Non-pigmented ciliary epithelial cell (primary cell): ENCODE measurements around the gene ASPN.

Source experiments
- DNase-seq: peaks from one replicate; pipeline ENCODE4 v3.0.0-alpha.2; 2010; ENCODE audit warnings: low read depth

ASPN gene

DNA sequence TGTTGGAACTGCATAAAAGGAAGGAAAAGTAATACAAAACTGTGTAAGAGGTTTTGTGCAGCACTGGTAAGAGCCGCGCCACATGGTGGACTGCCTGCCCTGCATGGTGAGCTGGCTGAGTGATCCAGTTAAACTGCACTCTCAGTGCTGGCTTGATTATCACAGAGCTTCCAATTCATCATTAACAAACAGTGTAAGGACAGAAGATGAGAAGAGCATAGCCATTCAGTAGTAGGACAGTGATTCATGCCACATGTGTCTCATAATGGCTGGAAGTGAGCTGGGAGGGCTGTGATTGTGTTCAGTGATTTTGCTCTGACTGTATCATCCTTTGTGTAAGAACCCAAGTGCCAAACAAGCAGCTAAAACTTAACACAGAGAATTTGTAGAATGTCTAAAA, 14.1 kb downstream of the ASPN start:
- DNase-seq = no peak

GRCh38 chr9:92467511-92467910, 14.8 kb downstream of the ASPN start:
- DNase-seq = no peak

GRCh38 chr9:92467041-92467440, 15.3 kb downstream of the ASPN start:
- DNase-seq = no peak

- peak; percentile 88 for DNase-seq
These were observed 18.3 kb downstream of the ASPN start for GRCh38 chr9:92463984-92464383.

- DNase-seq = no peak
These were observed 18.9 kb downstream of the ASPN start for GRCh38 chr9:92463387-92463786.

GRCh38 chr9:92457576-92457975, 24.7 kb downstream of the ASPN start:
- no peak for DNase-seq

GRCh38 chr9:92455217-92455616, 27.1 kb downstream of the ASPN start:
- no peak for DNase-seq

DNA sequence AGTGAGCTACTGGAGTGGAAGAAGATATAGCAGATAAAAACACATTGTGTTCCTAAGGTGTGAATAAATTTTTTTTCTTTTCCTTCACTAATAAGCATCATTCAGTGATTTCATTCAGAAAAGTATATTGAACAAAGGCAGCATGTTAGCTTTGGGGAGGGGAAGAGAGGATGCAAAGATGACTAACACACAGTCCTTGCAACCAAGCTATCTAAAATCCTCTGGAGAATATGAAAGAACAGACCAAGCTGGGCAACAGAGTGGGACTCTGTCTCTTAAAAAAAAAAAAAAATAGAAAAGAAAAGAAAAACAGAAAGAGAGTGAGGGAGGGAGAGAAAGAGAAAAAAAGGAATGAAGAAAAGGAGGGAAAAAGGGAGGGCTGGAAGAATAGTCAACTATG, 35.8 kb downstream of the ASPN start:
- no peak for DNase-seq

DNA sequence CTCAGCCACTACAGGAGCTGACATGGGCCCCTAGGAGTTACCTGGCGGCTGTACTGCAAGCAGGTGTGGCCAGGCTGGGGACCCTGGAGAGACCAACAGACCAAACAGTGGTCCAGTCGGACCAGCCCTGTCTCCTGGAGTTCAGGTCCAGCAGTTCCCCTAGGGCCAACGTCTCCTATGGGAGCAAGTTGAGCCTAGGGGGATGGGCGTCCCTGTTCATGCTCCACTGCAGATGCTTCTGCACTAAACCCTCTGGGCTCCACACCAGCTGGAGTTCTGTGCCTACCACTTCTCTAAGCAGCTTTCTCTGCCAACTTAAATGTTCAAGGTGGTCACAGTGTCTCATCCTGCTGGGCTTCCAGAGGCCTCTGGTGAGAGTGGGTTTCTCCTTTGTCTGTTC, 37.5 kb downstream of the ASPN start:
- DNase-seq = no peak

GRCh38 chr9:92440751-92441046, 41.6 kb downstream of the ASPN start:
- no peak for DNase-seq

DNA sequence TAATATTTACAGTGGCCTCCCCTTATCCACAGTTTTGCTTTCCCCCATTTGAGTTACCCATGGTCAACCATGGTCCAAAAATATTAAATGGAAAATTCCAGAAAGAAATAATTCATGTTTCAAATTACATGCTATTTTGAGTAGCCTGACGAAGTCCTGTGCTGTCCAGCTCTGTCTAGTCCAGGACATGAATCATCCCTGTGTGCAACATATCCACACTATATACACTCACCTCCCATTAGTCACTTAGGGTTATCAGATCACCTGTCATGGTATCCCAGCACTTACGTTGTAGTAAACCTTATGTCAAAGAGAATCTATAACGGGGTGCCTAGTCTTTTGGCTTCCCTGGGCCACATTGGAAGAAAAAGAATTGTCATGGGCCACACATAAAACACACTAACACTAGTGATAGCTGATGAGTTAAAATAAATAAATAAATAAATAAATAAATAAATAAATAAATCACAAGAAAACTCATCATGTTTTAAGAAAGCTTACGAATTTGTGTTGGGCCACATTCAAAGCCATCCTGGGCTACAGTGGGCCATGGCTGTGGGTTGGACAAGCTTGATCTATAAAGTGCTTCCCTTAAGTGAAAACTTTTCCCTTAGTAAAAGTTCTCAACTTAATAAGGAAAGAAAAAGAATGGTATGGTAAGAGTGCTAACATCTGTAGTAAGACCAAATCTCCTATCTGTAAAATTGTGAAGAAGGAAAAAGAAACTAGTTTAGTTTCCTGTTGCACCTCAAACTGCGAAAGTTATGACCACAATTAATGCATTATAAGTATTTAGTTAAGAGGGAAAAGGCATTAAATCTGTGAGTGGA, 42.2 kb downstream of the ASPN start:
- DNase-seq = peak; percentile 85

DNA sequence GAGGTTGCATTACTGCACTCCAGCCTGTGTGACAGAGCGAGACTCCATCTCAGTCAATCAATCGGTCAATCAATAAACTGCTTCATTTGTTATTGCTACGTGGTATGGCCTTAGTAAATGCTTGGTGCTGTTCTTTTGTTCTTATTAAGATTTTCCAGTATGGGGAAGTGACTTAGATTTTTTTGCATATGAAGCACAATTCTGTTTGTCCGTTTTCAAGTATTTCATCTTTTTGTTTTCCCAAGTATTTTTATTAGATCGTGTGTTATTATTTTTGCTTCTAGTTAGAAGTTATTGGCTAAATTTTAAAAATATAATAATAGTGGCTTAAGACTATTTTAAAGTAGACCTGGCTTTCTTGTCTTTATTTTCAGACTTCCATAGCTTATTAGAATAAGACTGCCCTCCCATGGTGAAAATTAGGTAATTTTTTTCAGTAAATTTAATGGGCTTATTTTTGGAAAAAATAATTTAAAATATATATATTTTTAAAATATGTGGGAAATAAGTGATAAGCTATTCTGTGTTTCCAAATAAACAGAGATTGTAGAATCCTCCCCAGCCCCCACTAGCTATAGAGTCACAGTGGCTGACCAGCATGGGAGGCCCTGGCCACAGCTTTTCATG, 43.3 kb downstream of the ASPN start:
- DNase-seq = no peak

GRCh38 chr9:92435263-92435662, 47.0 kb downstream of the ASPN start:
- no peak for DNase-seq

DNA sequence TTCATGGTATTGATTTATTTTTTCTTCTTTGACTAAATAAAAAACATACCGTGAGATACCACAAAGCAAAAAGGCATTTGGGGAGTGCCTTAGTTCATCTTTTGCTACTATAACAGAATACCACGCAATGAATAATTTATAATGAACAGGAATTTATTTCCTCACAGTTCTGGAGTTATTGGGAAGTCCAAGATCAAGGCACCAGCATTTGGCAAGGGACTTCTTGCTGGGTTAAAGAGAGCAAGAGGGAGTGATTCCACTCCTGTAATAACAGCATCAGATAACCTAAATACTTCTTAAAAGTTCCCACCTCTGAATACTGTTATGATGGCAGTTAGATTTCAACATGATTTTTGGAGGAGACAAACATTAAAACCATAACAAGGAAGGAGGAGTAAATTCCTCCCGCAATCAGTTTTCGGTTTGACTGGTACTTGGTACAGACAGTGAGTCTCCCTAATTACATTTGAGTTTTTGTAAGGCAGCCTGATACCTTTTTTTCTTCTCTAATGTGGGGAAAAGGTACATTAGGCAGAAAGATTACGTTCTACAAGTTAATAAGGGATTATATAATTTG, 49.2 kb downstream of the ASPN start:
- no peak for DNase-seq

DNA sequence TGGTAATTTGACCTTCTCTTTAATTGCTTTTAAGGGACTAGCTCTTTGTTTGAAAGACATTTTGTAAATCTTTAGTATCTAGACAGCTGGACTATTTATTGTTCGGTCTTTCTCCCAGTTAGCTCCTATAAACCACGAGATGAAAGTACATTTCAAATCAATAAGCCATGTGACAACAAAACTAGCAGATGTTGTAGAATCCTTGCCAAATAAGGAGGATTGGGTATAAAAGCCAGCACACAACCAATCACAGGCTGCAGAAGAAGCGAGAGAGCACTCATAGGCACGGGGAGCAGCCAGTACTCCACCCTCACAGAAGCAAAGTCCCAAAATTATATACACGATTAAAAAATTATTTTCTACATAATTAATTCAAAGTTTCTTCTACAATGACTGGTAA, 50.0 kb downstream of the ASPN start:
- no peak for DNase-seq

GRCh38 chr9:92429836-92430235, 52.5 kb downstream of the ASPN start:
- DNase-seq = no peak

GRCh38 chr9:92426501-92427145, 55.7 kb downstream of the ASPN start:
- DNase-seq = no peak

- no peak for DNase-seq
These were observed 56.8 kb downstream of the ASPN start for GRCh38 chr9:92425474-92425873.

DNA sequence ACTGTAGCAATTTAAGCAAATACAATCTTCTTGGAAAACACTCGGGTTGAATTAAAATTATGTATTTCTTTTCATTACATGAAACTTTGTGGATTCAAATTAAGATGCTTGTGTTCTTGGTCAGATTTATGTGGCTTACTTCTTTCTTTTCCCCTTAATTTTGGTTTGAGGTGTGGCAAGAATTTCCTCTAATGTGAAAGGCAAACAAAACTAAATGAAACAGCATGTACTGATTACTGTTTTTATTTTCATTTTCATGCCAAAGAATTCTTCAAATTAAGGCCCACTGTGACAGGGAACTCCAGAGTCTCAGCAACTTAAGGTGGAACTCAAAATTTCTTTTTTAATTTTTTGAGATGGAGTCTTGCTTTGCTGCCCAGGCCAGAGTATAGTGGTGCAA, 58.0 kb downstream of the ASPN start, which contains the start of gene OMD:
TSS of gene OMD (minus strand) at position 132 of the 400 bp plus-strand sequence. CDS start 6,913 bp downstream, outside the sequence.
- DNase-seq = no peak

DNA sequence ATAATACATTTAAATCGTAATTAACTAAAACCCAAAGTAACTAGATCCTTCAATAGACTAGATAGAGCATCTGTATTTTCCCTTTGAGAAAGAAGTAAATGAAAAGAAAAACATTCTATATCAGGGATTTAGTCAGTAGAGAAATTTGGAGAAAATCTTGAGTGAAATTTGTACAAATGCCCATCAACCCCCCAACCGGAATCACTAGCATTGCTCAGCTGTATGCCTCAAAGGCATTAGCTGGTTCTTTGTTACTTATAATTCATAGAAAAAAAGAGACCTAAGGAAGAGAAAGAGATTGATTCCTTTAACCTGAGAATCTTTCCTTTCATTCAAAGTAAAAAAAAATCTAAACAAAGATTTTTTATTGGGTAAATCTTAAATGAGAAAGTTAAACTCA, 58.7 kb downstream of the ASPN start:
- no peak for DNase-seq

DNA sequence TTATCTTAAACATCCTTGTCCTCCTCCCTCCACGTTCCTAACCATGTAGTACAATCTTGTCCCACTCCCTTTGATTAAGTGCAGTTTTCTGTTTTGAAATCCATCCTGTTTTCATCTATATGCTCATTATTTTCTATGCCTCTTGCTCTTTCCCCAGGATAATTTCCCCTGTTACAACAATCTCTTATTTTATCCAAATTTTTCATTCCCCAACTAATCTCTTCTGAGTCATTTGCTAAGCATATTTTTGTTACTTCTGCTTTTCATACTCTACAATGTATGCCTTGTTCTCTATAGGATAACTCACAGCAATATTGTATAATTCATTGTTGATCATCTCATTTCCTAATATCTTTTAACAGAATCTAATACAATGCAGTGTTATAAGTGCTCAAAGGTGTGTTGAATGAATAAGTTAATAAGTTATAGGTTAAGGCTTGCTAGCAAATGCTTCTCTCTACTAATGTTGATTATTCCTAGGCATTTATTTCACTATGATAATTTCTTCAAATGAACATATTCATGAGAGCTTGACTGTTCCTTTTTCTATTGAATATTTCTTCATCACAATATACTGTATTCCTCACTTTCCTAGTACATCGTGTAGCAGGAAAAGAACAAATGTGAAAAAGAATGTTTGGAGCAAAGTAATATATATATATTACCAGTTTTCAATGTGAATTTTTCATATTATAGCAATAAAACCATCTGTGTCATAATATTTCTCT, 59.5 kb downstream of the ASPN start:
- no peak for DNase-seq

GRCh38 chr9:92414566-92414965, 67.7 kb downstream of the ASPN start:
- DNase-seq = no peak
